H9 (cell line): Measurements from ENCODE around the gene OSM. TPM values are rescaled to one million over a fixed set of nuclear protein-coding genes. Genes with fewer than 3 reads are reported as not detected.

Experiments
- DNase-seq: peaks from one replicate; pipeline ENCODE4 v3.0.0-alpha.2; 2017
- H2AFZ ChIP-seq: one replicate; pipeline ENCODE4 v1.6.1; 2013; ENCODE audit warnings: mild to moderate bottlenecking, low read length, control low read depth, moderate library complexity
- H2AK5ac ChIP-seq: 2 replicates; pipeline ENCODE4 v1.6.1; 2013; ENCODE audit warnings: low read length, control low read depth, mixed read lengths; ENCODE audit not compliant: insufficient read length
- H2BK120ac ChIP-seq: one replicate; pipeline ENCODE4 v1.6.1; 2013; ENCODE audit warnings: low read depth, mild to moderate bottlenecking, low read length, control low read depth, inconsistent platforms; ENCODE audit not compliant: poor library complexity, severe bottlenecking
- H2BK12ac ChIP-seq: 2 replicates; pipeline ENCODE4 v1.6.1; 2013; ENCODE audit warnings: low read length, control low read depth, mixed read lengths, low read depth; ENCODE audit not compliant: insufficient read length
- H2BK15ac ChIP-seq: 2 replicates; pipeline ENCODE4 v1.6.1; 2013; ENCODE audit warnings: low read depth, low read length, control low read depth
- H2BK20ac ChIP-seq: one replicate; pipeline ENCODE4 v1.6.1; 2013; ENCODE audit warnings: low read depth, mild to moderate bottlenecking, low read length, control low read depth, inconsistent platforms; ENCODE audit not compliant: poor library complexity, severe bottlenecking
- H2BK5ac ChIP-seq: 2 replicates; pipeline ENCODE4 v1.6.1; 2013; ENCODE audit warnings: low read length, control low read depth, mixed read lengths; ENCODE audit not compliant: insufficient read length
- H3K14ac ChIP-seq: 2 replicates; pipeline ENCODE4 v1.6.1; 2013; ENCODE audit warnings: low read length, control low read depth; ENCODE audit not compliant: insufficient read depth
- H3K18ac ChIP-seq: 2 replicates; pipeline ENCODE4 v1.6.1; 2013; ENCODE audit warnings: low read depth, mild to moderate bottlenecking, mixed read lengths, low read length, control low read depth; ENCODE audit not compliant: insufficient read length
- H3K23ac ChIP-seq: 2 replicates; pipeline ENCODE4 v1.6.1; 2013; ENCODE audit warnings: low read length, control low read depth, mixed read lengths, low read depth; ENCODE audit not compliant: insufficient read length
- H3K23me2 ChIP-seq: 2 replicates; pipeline ENCODE4 v1.6.1; 2013; ENCODE audit warnings: low read depth, mild to moderate bottlenecking, mixed read lengths, low read length, control low read depth; ENCODE audit not compliant: insufficient read length, poor library complexity, severe bottlenecking
- H3K27ac ChIP-seq: 2 replicates; pipeline ENCODE4 v1.5.1; 2013; ENCODE audit warnings: low read length, control low read depth, mixed read lengths, low read depth; ENCODE audit not compliant: insufficient read length
- H3K27me3 ChIP-seq: 2 replicates; pipeline ENCODE4 v1.6.1; 2013; ENCODE audit warnings: low read length, control low read depth, inconsistent platforms; ENCODE audit not compliant: insufficient read depth
- H3K4ac ChIP-seq: 2 replicates; pipeline ENCODE4 v1.6.1; 2013; ENCODE audit warnings: low read depth, mild to moderate bottlenecking, control low read depth, inconsistent platforms, low read length, moderate library complexity
- H3K4me1 ChIP-seq: 2 replicates; pipeline ENCODE4 v1.6.1; 2013; ENCODE audit warnings: low read length, control low read depth, inconsistent platforms; ENCODE audit not compliant: insufficient read depth
- H3K4me2 ChIP-seq: 2 replicates; pipeline ENCODE4 v1.6.1; 2013; ENCODE audit warnings: low read length, control low read depth, mixed read lengths; ENCODE audit not compliant: insufficient read length, insufficient read depth
- H3K56ac ChIP-seq: 2 replicates; pipeline ENCODE4 v1.6.1; 2013; ENCODE audit warnings: low read depth, mild to moderate bottlenecking, mixed read lengths, low read length, control low read depth; ENCODE audit not compliant: insufficient read length
- H3K79me1 ChIP-seq: 2 replicates; pipeline ENCODE4 v1.6.1; 2013; ENCODE audit warnings: low read depth, mild to moderate bottlenecking, moderate library complexity, low read length, control low read depth, inconsistent platforms; ENCODE audit not compliant: insufficient read depth, poor library complexity, severe bottlenecking
- H3K79me2 ChIP-seq: 2 replicates; pipeline ENCODE4 v1.6.1; 2013; ENCODE audit warnings: low read length, control low read depth, inconsistent platforms; ENCODE audit not compliant: insufficient read depth
- H3K9ac ChIP-seq: 2 replicates; pipeline ENCODE4 v1.6.1; 2013; ENCODE audit warnings: low read length, control low read depth, mixed read lengths; ENCODE audit not compliant: insufficient read length; ENCODE audit errors: extremely low read depth
- H3K9me3 ChIP-seq: one replicate; pipeline ENCODE4 v1.6.1; 2013; ENCODE audit warnings: low read depth, low read length, inconsistent platforms; ENCODE audit not compliant: control insufficient read depth
- H3T11ph ChIP-seq: one replicate; pipeline ENCODE4 v1.6.1; 2013; ENCODE audit warnings: mild to moderate bottlenecking, low read length, control low read depth, inconsistent platforms
- H4K20me1 ChIP-seq: one replicate; pipeline ENCODE4 v1.6.1; 2013; ENCODE audit not compliant: control insufficient read depth, insufficient read length, insufficient read depth
- H4K5ac ChIP-seq: 2 replicates; pipeline ENCODE4 v1.6.1; 2013; ENCODE audit warnings: low read depth, mild to moderate bottlenecking, mixed read lengths, low read length, control low read depth; ENCODE audit not compliant: insufficient read length
- H4K8ac ChIP-seq: replicated peaks from 2 replicates; pipeline ENCODE4 v1.6.1; 2013; ENCODE audit warnings: low read length, control low read depth, mixed read lengths, low read depth; ENCODE audit not compliant: insufficient read length
- H4K91ac ChIP-seq: 2 replicates; pipeline ENCODE4 v1.6.1; 2013; ENCODE audit warnings: low read depth, mild to moderate bottlenecking, moderate library complexity, mixed read lengths, low read length, control low read depth; ENCODE audit not compliant: insufficient read length
- H3K27ac Mint-ChIP-seq, 3 experiments: 2 replicates in 2 of 3; 3 replicates in 1 of 3; pipeline ENCODE4 v1.8.0; 2020 to 2021; ENCODE audit warnings: mixed read lengths in 3 of 3, mild to moderate bottlenecking in 1 of 3, moderate library complexity in 1 of 3
- H3K27me3 Mint-ChIP-seq: 2 replicates; pipeline ENCODE4 v1.8.0; 2021; ENCODE audit warnings: low read depth, mild to moderate bottlenecking, moderate library complexity, mixed read lengths
- H3K36me3 Mint-ChIP-seq, 3 experiments: 2 replicates in 2 of 3; 3 replicates in 1 of 3; pipeline ENCODE4 v1.8.0; 2020 to 2021; ENCODE audit warnings: low read depth in 3 of 3, mixed read lengths in 3 of 3; ENCODE audit not compliant: insufficient read depth in 1 of 3
- H3K4me1 Mint-ChIP-seq, 2 experiments: 2 replicates each; pipeline ENCODE4 v1.8.0; 2020; ENCODE audit warnings: mixed read lengths in 2 of 2
- H3K4me3 Mint-ChIP-seq, 2 experiments: 2 replicates in 1 of 2; 3 replicates in 1 of 2; pipeline ENCODE4 v1.8.0; 2020 to 2021; ENCODE audit warnings: mild to moderate bottlenecking in 2 of 2, mixed read lengths in 2 of 2, moderate library complexity in 1 of 2
- H3K9me3 Mint-ChIP-seq, 2 experiments: 2 replicates in 1 of 2; 3 replicates in 1 of 2; pipeline ENCODE4 v1.8.0; 2020; ENCODE audit warnings: mild to moderate bottlenecking in 2 of 2, mixed read lengths in 2 of 2, moderate library complexity in 1 of 2
- CTCF ChIP-seq: fragments of 200-600 bp; sonication (generic); conservative IDR thresholded peaks from 3 replicates; pipeline ENCODE4 v1.8.0; 2021; ENCODE audit warnings: antibody characterized with exemption, mild to moderate bottlenecking
- WGBS: extraction: QIAGEN DNeasy Blood & Tissue Kit; methylation state at CpG from one replicate; pipeline ENCODE4 v1.1.7; 2013; ENCODE audit warnings: missing lambda C conversion rate, low lambda C conversion rate, mixed read lengths; ENCODE audit not compliant: insufficient read length; ENCODE audit errors: extremely low coverage; 5-methylcytosine and 5-hydroxymethylcytosine counted together
- total RNA-seq: library from RNA; stranded (reverse); gene quantifications from 2 replicates; pipeline ENCODE4 v1.2.1, GENCODE V29; 2021

OSM gene
- total RNA-seq, 1 experiment from 2014 or later: not detected

- Mint-ChIP-seq H3K4me3 (no peak overlapping the region), H3K27me3 (no peaks in the 10 kb centered on the region), H3K36me3 (peaks cover 0 to 6% (median under 1%) of the 10 kb centered on the region in 3 experiments; a peak in 2 of 7 replicates), H3K9me3 (peaks cover 0 to 1% of the 10 kb centered on the region in 2 experiments; a peak in 1 of 5 replicates), H3K4me1 (peaks cover 4 to 8% of the 10 kb centered on the region in 2 experiments; a peak in 2 of 4 replicates), H3K27ac (peak overlapping the region in 1 of 3 experiments; percentile 89; a peak in 2 of 7 replicates)
- no peak for DNase-seq
- Histone ChIP-seq H4K20me1 (no peaks in the 10 kb centered on the region), H3K18ac (no peak overlapping the region), H2BK20ac (no peak overlapping the region), H4K5ac (no peak overlapping the region), H3K79me2 (no peaks in the 10 kb centered on the region), H2BK120ac (no peak overlapping the region), H3K23me2 (no peaks in the 10 kb centered on the region), H3K4me1 (no peaks in the 10 kb centered on the region), H3K27me3 (no peaks in the 10 kb centered on the region), H3K27ac (no peak overlapping the region), H3K9me3 (no peaks in the 10 kb centered on the region), H4K8ac (no peak overlapping the region), H2AFZ (no peak overlapping the region), H3K79me1 (no peaks in the 10 kb centered on the region), H3K4me2 (no peak overlapping the region), H4K91ac (no peak overlapping the region), H3K9ac (no peak overlapping the region), H2BK5ac (no peak overlapping the region), H2BK12ac (no peak overlapping the region), H3T11ph (no peak overlapping the region), H3K4ac (no peak overlapping the region), H3K23ac (no peak overlapping the region), H2BK15ac (no peak overlapping the region), H2AK5ac (no peak overlapping the region), H3K56ac (no peak overlapping the region), H3K14ac (no peak overlapping the region)
- TF ChIP-seq CTCF: no peak
- WGBS: no CpG with 5 or more reads among the region's 13 CpGs
These were observed 32.7 kb upstream of the OSM start for GRCh38 chr22:30299322-30299721.
